Non-pigmented ciliary epithelial cell (primary cell): ENCODE measurements around the gene FAM3D.
A peak's percentile ranks its signal among the peaks of the same experiment; 100 is the strongest.
"Not testable (repeated sequence)": the region's sequence is repeated elsewhere in the genome, so short reads cannot be mapped to it uniquely, and the experiment has no call there.

Experiments
- DNase-seq: peaks from one replicate; pipeline ENCODE4 v3.0.0-alpha.2; 2010; ENCODE audit warnings: low read depth

The FAM3D gene

GRCh38 chr3:58666683-58667082 lies at the start of gene FAM3D:
Gene FAM3D (minus strand): TSS chr3:58666774. CDS start chr3:58655563, 11,211 bp downstream.
- DNase-seq = no peak

GRCh38 chr3:58713715-58714401 lies 47.3 kb upstream of the FAM3D start:
- DNase-seq = no peak

DNA sequence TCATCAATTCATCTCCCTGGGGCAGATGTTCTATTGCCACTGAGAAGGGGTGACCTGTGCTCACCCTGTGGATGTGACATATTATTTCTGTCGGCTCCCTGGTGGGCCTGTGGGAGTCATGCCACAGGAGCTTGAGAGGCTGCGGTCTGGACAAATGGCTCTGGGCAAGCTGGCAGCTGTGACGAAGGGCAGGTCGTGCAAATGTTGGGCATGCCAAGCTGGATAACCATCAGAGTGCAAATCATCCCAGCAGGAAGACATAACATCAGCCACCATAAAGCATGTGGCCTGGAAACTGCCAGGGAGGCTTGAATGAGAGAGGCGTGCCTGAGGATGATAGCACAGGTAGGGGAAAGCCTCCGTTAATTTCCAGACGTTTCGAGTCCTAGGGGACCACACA lies 45.3 kb upstream of the FAM3D start:
- DNase-seq = no peak

DNA sequence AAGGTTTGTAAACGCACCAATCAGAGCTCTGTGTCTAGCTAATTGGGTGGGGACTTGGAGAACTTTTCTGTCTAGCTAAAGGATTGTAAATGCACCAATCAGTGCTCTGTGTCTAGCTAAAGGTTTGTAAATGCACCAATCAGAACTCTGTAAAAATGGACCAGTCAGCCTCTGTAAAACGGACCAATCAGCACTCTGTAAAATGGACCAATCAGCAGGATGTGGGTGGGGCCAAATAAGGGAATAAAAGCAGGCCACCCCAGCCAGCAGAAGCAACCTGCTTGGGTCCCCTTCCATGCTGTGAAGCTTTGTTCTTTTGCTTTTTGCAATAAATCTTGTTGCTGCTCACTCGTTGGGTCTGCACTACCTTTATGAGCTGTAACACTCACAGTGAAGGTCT lies 42.4 kb upstream of the FAM3D start:
- not testable (repeated sequence) for DNase-seq

DNA sequence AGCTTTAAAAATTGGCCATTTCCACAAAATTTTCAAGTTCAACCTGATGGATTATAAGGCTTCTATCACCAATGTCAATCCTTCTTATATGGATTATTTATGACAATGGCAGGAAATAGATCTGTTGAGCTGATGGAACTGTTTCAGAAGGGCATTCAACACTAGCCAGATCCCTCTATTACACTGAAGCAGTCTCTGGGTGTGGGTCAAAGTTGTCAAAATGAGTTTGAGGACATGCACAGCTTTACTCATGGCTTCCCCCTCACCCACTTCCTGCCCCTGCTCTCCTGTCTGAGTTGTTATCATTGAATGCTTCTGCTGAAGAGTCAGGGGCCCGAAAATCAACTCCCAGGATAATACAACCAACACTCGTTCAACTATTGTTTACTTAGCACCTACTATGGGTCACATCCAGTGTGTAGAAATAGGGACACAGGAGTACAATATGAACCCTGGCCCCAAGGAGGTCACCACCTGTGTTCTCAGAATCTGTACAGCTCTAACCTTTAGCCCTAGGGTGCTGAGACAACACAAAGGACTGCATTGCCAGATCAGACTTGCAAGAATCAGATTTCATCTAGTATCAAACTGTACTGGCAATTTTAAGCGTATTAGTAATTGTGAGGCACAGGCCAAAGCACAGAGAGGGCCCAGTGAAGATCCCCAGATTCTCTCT lies 41.7 kb upstream of the FAM3D start:
- no peak for DNase-seq

GRCh38 chr3:58707390-58707930 lies 40.9 kb upstream of the FAM3D start:
- no peak for DNase-seq

DNA sequence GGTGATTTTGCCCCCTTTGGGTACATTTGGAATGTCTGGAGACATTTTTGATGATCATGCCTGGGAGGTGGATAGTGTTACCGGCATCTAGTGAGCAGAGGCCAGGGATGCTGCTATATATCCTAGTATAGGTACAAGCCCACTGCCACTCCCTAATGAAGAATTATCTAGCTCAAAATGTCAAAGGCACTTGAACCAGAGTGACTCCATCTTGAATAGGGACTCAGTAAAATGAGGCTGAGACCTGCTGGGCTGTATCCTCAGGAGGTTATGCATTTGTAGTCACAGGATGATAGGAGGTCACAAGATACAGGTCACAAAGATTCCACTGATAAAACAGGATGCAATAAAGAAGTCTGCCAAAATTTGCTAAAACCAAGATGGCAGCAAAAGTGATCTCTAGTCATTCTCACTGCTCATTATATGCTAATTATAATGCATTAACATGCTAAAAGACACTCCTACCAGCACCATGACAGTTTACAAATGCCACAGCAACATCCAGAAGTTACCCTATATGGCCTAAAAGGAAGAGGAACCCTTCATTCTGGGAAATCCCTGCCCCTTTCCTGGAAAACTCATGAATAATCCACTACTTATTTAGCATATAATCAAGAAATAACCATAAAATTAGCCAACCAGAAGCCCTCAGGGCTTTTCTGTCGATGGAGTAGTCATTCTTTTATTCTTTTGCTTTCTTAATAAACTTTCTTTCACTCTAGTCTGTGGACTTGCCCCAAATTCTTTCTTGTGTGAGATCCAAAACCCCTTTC lies 40.0 kb upstream of the FAM3D start:
- no peak for DNase-seq

DNA sequence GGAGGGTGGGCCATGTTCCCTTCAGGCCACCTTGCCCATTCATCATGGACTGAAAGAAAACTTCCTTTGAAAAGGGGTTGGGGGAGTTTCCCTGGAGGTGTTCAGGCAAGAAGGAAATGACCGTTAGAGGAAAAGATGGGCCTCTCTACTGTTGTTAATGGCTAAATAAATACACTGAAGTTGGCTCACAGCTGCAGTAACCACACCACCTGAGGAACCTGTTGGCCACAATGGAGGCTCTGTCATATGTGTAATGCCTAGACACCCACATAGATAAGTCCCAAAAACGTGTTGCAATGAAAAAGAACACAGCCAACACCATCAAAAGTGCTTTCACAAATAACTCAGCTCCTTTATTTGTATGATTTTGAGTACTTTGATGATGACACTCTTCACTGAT lies 38.2 kb upstream of the FAM3D start:
- no peak for DNase-seq

- not testable (repeated sequence) for DNase-seq
Observed at GRCh38 chr3:58704304-58704703, 37.7 kb upstream of the FAM3D start.

DNA sequence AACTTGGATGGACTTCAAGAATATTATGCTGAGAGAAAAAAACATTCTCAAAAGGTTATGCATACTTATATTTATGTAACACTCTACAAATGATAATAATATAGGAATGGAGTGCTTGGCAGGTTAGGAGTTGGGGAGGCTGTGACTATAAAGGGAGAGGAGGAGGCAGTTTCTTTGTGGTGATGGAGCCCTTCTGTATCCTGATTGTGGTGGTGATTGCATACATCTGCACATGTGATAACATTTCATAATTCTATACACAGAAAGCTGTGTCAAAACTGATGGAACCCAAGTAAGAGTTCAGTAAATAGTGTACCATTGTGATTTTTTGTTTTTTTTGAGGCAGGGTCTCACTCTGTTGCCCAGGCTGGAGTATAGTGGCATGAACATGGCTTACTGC lies 31.7 kb upstream of the FAM3D start:
- DNase-seq = no peak

- DNase-seq = no peak
Observed at GRCh38 chr3:58697561-58697960, 31.0 kb upstream of the FAM3D start.

GRCh38 chr3:58696813-58697212 lies 30.2 kb upstream of the FAM3D start:
- DNase-seq = not testable (repeated sequence)

DNA sequence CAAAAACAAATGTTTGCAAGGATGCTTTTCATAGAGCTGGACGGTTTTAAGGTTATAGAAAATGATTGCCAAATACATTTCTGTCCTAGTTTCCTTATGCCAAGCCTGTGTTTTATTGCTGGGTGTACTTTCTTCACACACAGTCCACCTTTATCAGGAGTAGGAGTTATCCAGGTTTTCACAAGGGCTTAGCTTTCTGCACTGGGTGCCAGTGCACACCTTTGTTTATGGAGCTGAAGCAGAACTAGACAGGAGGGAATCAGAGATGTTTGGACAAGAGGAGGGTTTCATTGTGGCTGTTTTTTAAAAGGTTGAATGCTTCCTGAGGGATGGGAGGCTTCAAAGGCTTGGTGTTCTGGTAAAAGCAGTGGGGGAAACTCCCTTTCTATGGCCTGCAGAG lies 29.5 kb upstream of the FAM3D start:
- DNase-seq = no peak

DNA sequence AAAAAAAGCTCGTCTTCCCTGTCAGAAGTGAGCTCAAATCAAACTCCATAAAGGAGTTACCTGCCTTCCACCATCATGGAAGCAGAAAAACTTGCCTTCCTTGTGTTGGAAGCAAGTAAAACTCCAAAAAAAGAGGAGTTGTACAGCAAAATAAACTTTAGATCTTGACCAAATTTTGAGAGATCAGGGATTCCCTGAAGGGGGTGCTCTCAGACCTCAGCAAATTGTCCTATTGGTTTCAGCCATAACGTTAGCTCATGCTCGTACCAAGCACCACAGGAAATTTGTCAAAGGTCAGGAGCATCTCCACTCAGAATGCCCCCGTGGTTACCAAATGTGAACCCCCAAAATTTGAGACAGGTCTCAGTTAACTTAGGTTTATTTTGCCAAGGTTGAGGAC lies 28.7 kb upstream of the FAM3D start:
- DNase-seq = not testable (repeated sequence)

DNA sequence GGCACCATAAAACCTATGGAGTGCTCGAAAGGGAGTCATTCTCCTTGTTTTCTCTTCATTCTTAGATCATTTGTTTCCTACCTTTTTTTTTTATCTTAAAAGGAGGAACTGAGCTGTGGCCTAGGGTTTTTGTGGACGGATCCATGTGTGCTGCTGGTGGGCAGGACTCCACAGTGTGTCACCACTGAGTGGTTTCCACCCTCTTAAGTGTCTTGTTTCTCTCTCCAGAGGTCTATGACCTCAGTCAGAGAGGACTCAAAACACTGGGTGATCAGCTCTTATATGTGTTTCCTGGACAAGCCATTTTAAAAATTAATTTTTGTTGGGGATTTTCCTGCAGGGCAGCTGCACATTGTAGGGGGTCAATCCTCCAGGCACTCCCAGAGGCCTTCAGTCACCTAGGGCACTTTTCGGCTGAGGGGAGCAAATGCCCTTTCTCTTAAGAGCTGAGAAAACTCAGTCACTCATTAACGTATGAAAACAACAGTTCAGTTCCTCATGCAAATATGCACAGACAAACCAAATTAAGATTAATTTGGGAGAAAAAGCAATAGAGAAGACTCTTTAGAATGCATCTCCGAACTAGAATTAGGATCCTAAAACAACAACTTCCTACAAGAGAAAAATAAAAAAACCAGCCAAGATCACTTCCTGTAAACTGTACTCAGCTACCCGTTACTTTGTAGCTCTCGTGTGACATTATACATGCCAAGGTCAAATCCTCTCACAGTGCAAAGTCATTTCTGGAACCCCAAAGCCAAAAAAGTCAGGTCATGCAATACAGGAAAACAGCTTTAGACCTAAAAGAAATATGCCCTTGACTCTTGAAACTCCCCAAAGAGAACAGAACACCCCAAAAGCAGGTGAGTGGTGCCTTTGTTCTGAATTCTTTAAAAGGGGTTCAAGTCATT lies 27.6 kb upstream of the FAM3D start:
- DNase-seq = no peak

DNA sequence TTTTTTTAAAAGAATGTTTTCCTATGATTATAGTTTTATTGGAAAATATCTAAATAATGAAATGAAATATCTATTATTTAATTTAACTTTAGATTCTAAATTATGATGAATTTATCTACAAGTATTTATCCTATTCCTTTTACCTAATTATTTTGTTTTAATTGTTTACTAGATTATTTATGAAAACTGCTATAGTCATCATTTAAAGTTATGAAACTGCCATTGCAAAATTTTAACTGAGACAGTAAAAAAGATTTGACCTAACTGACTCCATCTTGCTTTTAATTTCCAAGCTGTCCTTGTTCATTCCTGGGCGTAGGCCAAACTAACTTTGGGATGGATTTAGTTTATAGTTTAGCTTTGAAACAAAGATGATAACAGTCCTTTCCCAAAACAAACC lies 25.9 kb upstream of the FAM3D start:
- no peak for DNase-seq

- peak; percentile 3 for DNase-seq
Observed at GRCh38 chr3:58691997-58692396, 25.4 kb upstream of the FAM3D start.

DNA sequence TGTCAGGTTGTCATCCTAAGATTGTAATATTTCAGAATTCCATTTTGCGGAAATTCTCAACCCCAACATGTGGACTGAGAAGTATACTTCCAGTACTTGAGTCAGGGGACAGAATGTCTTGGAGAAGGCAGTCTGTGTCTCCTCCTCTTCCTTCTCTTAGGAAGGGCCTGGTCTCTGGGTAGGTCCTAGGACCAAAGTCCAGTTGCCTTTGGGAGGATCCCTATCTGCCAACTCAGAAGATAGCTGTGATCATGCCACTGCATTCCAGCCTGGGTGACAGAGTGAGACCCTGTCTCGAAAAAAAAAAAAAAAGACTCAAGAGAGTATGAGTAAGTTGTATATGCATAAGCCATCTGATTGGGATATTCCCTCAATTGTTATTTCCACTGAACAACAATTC lies 23.9 kb upstream of the FAM3D start:
- no peak for DNase-seq

DNA sequence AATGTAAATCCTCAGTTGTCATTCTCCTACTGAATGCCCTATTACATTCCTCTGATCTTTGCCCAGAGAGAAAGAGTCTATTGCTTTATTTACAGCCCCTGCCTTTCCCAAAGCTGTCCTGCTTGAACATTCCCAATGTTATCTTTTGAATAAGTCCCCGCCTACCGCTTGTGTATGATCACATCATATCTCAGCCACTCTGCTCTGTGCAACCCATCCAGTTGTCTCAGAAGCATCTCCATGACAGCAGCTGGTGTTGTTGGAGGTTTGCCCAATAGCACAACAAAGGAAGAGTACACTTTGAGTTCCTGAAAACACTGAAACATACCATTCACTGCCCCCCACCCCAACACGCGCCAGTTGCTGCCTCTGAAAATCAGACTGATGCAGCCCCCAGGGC lies 22.0 kb upstream of the FAM3D start:
- DNase-seq = no peak

DNA sequence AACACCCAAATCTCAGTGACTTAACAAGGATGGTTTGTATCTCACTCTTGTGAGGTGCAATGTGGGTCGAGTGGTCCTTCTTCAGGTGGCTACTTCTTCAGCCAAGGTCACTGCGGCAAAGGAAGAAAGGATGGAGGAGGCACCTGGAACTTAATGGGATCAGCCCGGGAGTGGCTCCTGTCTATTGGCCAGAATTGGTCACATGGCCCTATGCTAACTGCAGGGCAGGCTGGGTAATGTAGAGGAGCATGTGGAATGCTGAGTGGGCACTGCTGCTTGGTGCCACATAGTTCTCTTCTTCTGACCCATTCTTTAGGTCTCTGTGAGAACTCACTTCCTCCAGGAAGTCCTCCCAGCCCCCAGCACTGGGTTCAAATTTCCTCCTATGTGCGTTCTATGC lies 20.3 kb upstream of the FAM3D start:
- DNase-seq = no peak

DNA sequence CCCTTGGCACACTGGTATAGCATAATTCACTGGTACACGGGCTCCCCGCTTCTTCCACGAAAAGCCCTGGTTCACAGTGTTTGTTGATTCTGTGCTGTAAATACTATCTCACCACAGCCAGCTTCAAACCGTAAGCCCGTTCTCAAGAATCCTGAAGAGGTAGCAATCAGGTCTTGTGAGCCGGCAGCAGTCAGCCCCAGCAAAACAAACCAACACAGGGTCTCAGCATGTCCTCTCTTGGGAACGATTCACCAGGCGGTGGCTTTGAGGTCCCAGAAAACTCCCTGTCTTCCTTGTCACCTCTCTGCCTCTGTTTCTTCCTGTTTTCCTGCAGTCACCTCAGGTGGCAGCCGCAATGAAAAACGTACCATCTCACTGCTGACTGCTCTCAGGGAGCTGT lies 19.1 kb upstream of the FAM3D start:
- no peak for DNase-seq

GRCh38 chr3:58683466-58683865 lies 16.9 kb upstream of the FAM3D start:
- DNase-seq = peak; percentile 32
